OCI-LY3 (cell line): ENCODE results near the gene TBXAS1.

Source experiments
- EZH2phosphoT487 ChIP-seq: fragments of 200-600 bp; shearing (Covaris generic); IDR thresholded peaks from 2 replicates; pipeline ENCODE4 v1.6.1; 2018; ENCODE audit warnings: antibody characterized with exemption, mixed run types, low read depth
- TF ChIP-seq, protein P1 (sequence below): fragments of 200-600, 300-600 bp; sonication (generic); IDR thresholded peaks from 2 replicates; pipeline ENCODE4 v1.5.1; 2014; ENCODE audit warnings: antibody characterized with exemption, low read length, low read depth

- TF ChIP-seq, protein P1, sequence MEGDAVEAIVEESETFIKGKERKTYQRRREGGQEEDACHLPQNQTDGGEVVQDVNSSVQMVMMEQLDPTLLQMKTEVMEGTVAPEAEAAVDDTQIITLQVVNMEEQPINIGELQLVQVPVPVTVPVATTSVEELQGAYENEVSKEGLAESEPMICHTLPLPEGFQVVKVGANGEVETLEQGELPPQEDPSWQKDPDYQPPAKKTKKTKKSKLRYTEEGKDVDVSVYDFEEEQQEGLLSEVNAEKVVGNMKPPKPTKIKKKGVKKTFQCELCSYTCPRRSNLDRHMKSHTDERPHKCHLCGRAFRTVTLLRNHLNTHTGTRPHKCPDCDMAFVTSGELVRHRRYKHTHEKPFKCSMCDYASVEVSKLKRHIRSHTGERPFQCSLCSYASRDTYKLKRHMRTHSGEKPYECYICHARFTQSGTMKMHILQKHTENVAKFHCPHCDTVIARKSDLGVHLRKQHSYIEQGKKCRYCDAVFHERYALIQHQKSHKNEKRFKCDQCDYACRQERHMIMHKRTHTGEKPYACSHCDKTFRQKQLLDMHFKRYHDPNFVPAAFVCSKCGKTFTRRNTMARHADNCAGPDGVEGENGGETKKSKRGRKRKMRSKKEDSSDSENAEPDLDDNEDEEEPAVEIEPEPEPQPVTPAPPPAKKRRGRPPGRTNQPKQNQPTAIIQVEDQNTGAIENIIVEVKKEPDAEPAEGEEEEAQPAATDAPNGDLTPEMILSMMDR = no peak
- no peak for TF ChIP-seq EZH2phosphoT487
Measured at GRCh38 chr7:139913021-139913844, 84.2 kb downstream of the TBXAS1 start.
